Caco-2 (cell line): ENCODE results near the gene CLSTN1. TPM values are rescaled to one million over a fixed set of nuclear protein-coding genes. Genes with fewer than 3 reads are reported as not detected.

ENCODE experiments used
- BruUV-seq: library from RNA; stranded (reverse); fragments of 400-500 nt; replicated peaks from 2 replicates; lab custom pipeline; 2021; lab: Mats Ljungman, UMichigan
- CTCF ChIA-PET: fragments of 300-600 bp; sonication (Branson Sonifier 250); formaldehyde crosslinking; loops from one replicate; lab custom pipeline; 2022; ENCODE audit warnings: antibody characterized with exemption; lab: Charles Lee
- POLR2A ChIA-PET: fragments of 300-600 bp; sonication (Branson Sonifier 250); formaldehyde crosslinking; loops from one replicate; lab custom pipeline; 2022; ENCODE audit warnings: antibody characterized with exemption; lab: Charles Lee
- DNase-seq, 2 experiments: peaks; one replicate each; pipeline versions ENCODE4 v3.0.0 to v3.0.0-alpha.2; 2020 to 2022
- H3K27me3 ChIP-seq: replicated peaks from 2 replicates; pipeline ENCODE4 v1.6.0; 2011; ENCODE audit warnings: low read length; ENCODE audit not compliant: control insufficient read depth, insufficient read depth
- H3K36me3 ChIP-seq: 2 replicates; pipeline ENCODE4 v1.5.1; 2011; ENCODE audit warnings: low read length; ENCODE audit not compliant: control insufficient read depth, insufficient read depth
- H3K4me1 ChIP-seq: fragments of 250-450 bp; sonication (Bioruptor Pico); 2 replicates; pipeline ENCODE4 v1.5.1; 2020; ENCODE audit warnings: mild to moderate bottlenecking
- H3K4me3 ChIP-seq: 2 replicates; pipeline ENCODE4 v1.5.1; 2011; ENCODE audit warnings: low read depth, mild to moderate bottlenecking, control low read depth, low read length
- H3K9me3 ChIP-seq: fragments of 250-450 bp; sonication (Bioruptor Pico); 2 replicates; pipeline ENCODE4 v1.5.1; 2020; ENCODE audit warnings: mild to moderate bottlenecking, moderate library complexity
- H3K27ac Mint-ChIP-seq: one replicate; pipeline ENCODE4 v1.8.0; 2022; ENCODE audit warnings: mixed read lengths; ENCODE audit not compliant: unreplicated experiment
- H3K27me3 Mint-ChIP-seq: one replicate; pipeline ENCODE4 v1.8.0; 2022; ENCODE audit warnings: mixed read lengths; ENCODE audit not compliant: insufficient read depth, unreplicated experiment
- H3K36me3 Mint-ChIP-seq: one replicate; pipeline ENCODE4 v1.8.0; 2022; ENCODE audit warnings: mild to moderate bottlenecking, mixed read lengths; ENCODE audit not compliant: insufficient read depth, unreplicated experiment
- H3K4me1 Mint-ChIP-seq: one replicate; pipeline ENCODE4 v1.8.0; 2022; ENCODE audit warnings: low read depth, mixed read lengths; ENCODE audit not compliant: unreplicated experiment
- H3K4me3 Mint-ChIP-seq: one replicate; pipeline ENCODE4 v1.8.0; 2022; ENCODE audit warnings: mild to moderate bottlenecking, moderate library complexity, mixed read lengths; ENCODE audit not compliant: unreplicated experiment
- H3K9me3 Mint-ChIP-seq: one replicate; pipeline ENCODE4 v1.8.0; 2022; ENCODE audit warnings: mixed read lengths; ENCODE audit not compliant: unreplicated experiment
- intact Hi-C: fragments of 100-400 bp; cut with micrococcal nuclease; formaldehyde crosslinking; loops from one replicate; pipeline ENCODE4 v1.10.0; 2022; ENCODE audit not compliant: unreplicated experiment
- total RNA-seq: library from RNA; stranded (reverse); gene quantifications from 2 replicates; pipeline ENCODE4 v1.2.3, GENCODE V29; 2022
- TF ChIP-seq, protein P1 (sequence below), 2 experiments: fragments of 200-600 bp in 1 of 2; IDR thresholded peaks; 1 replicate in 1 of 2; 2 replicates in 1 of 2; pipeline versions ENCODE4 v1.5.1 to v1.8.0; 2011 to 2022; ENCODE audit warnings: antibody characterized with exemption in 1 of 2, control low read depth in 1 of 2, inconsistent platforms in 1 of 2, low read depth in 1 of 2, low read length in 1 of 2, mild to moderate bottlenecking in 1 of 2, moderate library complexity in 1 of 2; ENCODE audit not compliant: insufficient read depth in 1 of 2, severe bottlenecking in 1 of 2, unreplicated experiment in 1 of 2

The CLSTN1 gene
- total RNA-seq, 1 experiment from 2014 or later, result 102 TPM

DNA sequence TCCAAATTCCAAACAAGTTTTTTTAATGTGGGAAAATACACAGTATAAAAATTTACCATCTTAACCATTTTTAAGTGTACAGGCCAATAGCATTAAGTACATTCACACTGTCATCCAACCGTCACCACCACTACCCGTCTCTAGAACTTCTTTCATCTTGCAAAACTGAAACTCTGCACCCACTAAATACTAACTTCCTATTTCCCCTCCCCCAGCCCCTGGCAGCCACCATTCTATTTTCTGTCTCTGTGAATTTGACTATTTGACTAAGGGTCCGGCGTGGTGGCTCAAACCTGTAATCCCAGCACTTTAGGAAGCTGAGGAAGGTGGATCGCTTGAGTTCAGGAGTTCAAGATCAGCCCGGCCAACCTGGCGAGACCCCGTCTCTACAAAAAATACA, 36.1 kb downstream of the CLSTN1 start:
- no peaks in the 10 kb centered on the region for H3K9me3 Mint-ChIP-seq
- no peaks in the 10 kb centered on the region for H3K36me3 ChIP-seq
- no peaks in the 10 kb centered on the region for H3K27me3 ChIP-seq
- BruUV-seq, result no TSS peak
- ChIA-PET CTCF (no interaction called here), POLR2A (no interaction called here)
- H3K27me3 Mint-ChIP-seq, result no peaks in the 10 kb centered on the region
- TF ChIP-seq, protein P1, sequence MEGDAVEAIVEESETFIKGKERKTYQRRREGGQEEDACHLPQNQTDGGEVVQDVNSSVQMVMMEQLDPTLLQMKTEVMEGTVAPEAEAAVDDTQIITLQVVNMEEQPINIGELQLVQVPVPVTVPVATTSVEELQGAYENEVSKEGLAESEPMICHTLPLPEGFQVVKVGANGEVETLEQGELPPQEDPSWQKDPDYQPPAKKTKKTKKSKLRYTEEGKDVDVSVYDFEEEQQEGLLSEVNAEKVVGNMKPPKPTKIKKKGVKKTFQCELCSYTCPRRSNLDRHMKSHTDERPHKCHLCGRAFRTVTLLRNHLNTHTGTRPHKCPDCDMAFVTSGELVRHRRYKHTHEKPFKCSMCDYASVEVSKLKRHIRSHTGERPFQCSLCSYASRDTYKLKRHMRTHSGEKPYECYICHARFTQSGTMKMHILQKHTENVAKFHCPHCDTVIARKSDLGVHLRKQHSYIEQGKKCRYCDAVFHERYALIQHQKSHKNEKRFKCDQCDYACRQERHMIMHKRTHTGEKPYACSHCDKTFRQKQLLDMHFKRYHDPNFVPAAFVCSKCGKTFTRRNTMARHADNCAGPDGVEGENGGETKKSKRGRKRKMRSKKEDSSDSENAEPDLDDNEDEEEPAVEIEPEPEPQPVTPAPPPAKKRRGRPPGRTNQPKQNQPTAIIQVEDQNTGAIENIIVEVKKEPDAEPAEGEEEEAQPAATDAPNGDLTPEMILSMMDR (IDR thresholded peaks at IDR 0.05; ENCODE audit: insufficient read depth in 1 of 2, low read depth in 1 of 2, low read length in 1 of 2, severe bottlenecking in 1 of 2, unreplicated experiment in 1 of 2), result no peak
- no peak for DNase-seq
- H3K4me3 ChIP-seq, result no peak overlapping the region
- no peaks in the 10 kb centered on the region for H3K4me1 Mint-ChIP-seq
- H3K27ac Mint-ChIP-seq, result no peak overlapping the region
- intact Hi-C loops, result no loop called here
- H3K4me3 Mint-ChIP-seq, result no peak overlapping the region
- H3K9me3 ChIP-seq, result no peaks in the 10 kb centered on the region
- peaks cover 8% of the 10 kb centered on the region for H3K36me3 Mint-ChIP-seq
- H3K4me1 ChIP-seq, result no peaks in the 10 kb centered on the region

DNA sequence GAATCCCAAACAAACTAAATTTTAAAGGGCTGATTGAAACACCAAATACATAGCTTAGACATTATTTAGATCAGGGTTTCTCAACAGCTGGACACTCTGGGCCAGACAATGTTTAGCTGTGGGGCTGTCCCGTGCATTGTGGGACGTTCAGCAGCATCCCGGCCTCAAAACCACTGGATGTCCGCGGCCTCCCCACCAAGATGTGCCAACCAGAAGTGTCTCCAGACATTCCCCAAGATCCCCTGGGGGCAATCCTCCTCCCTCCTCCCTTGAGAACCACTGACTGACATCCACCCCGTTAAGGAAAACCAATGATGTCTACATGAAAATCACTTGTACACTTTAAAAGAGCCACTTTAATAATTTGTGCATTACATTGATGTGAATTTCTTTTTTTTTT, 38.4 kb downstream of the CLSTN1 start:
- Mint-ChIP-seq H3K27ac (no peak overlapping the region), H3K4me1 (no peaks in the 10 kb centered on the region), H3K36me3 (peaks cover 8% of the 10 kb centered on the region), H3K4me3 (no peak overlapping the region), H3K9me3 (no peaks in the 10 kb centered on the region), H3K27me3 (no peaks in the 10 kb centered on the region)
- Histone ChIP-seq H3K27me3 (no peaks in the 10 kb centered on the region), H3K4me1 (no peaks in the 10 kb centered on the region), H3K9me3 (no peaks in the 10 kb centered on the region), H3K36me3 (no peaks in the 10 kb centered on the region), H3K4me3 (no peak overlapping the region)
- BruUV-seq, result no TSS peak
- POLR2A ChIA-PET, result no interaction called here
- TF ChIP-seq, protein P1 (IDR thresholded peaks at IDR 0.05; ENCODE audit: insufficient read depth in 1 of 2, low read depth in 1 of 2, low read length in 1 of 2, severe bottlenecking in 1 of 2, unreplicated experiment in 1 of 2), result no peak
- DNase-seq, result no peak
- CTCF ChIA-PET, result interaction anchor here (1.1 to 1.4 kb wide), 2 partner anchors 74 to 83 kb away, joined by 3 to 6 read pairs; no protein-coding TSS in a partner anchor
- intact Hi-C loops, result no loop called here

DNA sequence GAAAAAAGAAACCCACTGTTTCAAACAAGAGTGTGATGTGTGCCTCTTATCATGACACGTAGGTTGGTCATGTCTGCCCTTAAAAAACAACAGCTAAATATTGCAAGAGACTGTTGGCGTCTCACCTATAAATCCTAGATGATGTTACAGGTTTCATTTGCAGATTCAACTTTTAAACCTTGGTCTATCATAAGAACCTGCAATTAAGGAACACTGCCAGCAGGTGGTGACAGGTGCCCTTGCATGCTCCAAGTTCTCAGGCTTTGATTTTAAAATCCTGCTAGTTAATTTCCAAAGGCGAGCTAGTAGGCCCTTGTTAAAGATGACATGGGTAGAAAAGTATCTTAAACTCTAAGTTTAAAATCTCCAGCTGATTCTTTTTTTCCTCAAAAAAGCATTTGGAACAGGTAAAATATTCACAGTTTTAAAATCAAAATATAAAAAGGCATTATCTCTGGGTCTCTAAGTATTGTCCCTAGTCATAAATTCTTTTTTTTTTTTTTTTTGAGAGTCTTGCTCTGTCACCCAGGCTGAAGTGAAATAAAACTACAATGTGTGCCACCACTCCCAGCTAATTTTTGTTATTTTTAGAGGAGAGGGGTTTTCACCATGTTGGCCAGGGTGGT, 39.1 kb downstream of the CLSTN1 start:
- TF ChIP-seq, protein P1 (IDR thresholded peaks at IDR 0.05; ENCODE audit: insufficient read depth in 1 of 2, low read depth in 1 of 2, low read length in 1 of 2, severe bottlenecking in 1 of 2, unreplicated experiment in 1 of 2), result peak; percentile 65 to 68
- Histone ChIP-seq H3K4me3 (no peak overlapping the region), H3K9me3 (no peaks in the 10 kb centered on the region), H3K4me1 (no peaks in the 10 kb centered on the region), H3K36me3 (no peaks in the 10 kb centered on the region), H3K27me3 (no peaks in the 10 kb centered on the region)
- intact Hi-C loops, result loop anchor here (1.0 kb wide), 2 partner anchors 44 to 83 kb away; no protein-coding TSS in a partner anchor
- Mint-ChIP-seq H3K27me3 (no peaks in the 10 kb centered on the region), H3K36me3 (peaks cover 8% of the 10 kb centered on the region), H3K27ac (no peak overlapping the region), H3K9me3 (no peaks in the 10 kb centered on the region), H3K4me1 (no peaks in the 10 kb centered on the region), H3K4me3 (no peak overlapping the region)
- POLR2A ChIA-PET, result no interaction called here
- CTCF ChIA-PET, result interaction anchor here (0.6 to 1.4 kb wide), 11 partner anchors 18 to 159 kb away, joined by 3 to 9 read pairs (median 3); partner anchors contain the start of genes LZIC and NMNAT1
- no TSS peak for BruUV-seq
- peak; percentile 45 to 55 for DNase-seq
